Measurements from ENCODE around the gene STUM.
"Not testable (repeated sequence)": the region's sequence is repeated elsewhere in the genome, so short reads cannot be mapped to it uniquely, and the experiment has no call there.

STUM gene

DNA sequence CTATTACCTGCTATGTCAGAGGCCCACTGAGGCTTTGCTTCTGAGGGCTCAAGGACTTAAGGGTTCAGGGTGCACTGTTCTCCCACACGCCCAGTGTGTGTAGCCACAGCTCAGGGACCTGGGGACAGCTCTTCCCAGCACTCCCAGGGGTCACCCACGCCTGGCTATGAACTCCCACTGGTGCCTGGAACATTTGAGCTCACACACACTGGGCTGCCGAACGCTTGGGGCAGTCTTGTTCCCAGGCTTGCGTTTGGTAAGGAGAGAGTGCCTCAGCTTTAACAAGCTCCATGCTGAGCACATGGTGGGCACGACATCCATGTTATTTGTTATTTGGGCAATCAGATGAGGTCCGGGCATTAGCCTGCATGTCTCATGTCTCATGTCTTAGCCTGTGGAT is 37.6 kb downstream of the STUM start:
- DNase-seq: no peak

DNA sequence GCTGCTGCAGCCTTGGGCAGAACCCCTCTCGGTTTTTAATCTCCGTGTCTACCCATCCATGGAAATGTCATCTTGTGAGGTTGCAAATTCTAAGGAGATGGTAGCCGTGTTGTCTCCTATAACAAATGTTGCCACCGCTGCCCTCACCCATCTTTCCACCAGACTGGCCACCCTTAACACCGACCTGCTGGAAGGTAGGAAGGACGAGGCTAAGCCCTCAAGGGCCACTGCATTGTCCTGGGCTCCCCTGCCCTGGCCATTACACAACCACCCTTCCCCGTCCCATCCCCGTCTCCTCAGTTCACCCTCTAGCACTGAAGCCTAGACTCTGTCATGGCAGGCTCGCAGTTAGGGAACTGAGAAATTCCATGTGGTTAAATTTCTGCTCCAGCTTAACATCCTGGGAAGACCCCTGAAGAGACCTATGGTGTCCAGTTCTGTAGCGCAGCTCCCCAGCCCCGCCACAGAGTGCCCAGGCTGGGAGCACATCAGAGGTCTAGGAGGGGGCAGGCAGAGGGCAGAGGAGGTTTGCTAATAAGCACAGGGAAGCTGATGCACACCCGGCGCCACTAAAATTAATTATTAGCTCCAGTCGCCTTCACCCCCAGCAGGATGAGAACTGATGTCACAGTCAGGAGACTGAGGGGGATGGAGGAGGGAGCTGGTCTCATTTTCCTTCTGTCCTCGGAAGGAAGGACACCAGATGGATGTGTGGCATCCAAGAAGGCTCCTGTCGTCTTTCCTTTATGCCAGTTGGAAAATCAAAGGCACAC is 38.3 kb downstream of the STUM start:
- DNase-seq: no peak

DNA sequence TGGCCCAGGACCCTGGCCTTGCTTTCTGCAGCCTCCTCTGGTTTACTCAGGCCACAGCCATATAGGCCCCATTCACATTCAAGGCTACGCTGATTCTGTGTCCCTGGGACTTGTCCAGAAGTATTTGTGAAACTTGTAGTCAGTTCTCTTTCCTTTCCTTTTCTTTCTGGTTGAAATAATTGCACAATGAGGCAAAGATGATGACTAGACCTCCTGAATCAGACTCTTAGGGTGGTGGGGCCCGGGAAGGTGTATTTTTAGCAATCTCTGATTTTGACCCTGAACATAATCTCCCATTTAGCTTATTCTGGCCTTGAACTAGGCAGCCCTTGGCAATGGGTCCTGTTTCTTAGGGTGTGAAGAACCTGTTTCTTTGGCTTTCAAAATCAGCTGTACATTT is 39.9 kb downstream of the STUM start:
- no peak for DNase-seq

DNA sequence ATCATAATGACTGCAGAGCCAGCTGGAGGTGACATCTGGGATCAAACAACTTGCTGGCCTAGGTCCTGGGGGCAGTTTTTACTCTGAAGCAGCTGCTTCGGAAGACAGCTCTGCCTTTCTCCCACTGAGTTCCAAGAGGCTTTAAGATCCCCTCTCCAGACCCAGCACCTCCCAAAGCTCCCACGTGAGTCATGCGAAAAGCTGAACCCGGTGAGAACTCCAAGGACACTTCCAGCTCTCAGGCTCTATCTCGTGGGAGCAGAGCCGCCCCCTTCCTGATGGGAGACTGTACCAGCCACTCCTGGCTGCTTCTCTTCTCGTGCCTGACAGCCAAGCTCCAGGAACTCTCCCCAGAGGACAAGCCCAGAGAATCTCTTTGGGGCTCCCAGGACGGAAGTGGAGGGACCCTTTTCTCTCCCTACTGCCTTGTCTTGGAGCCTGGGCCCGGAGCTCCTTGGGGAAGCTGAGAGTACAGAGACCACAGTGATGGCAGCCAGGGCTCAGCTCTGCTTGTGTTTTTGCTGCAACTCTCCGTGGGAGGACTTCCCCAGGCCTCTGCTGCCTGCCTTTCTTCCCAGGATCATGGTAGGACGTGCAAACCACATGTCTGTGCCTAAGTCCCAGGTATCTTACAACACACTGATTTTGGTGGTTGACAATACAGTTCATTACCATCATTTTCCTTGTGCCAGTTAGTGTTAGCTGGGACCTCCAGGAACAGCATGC is 40.6 kb downstream of the STUM start:
- no peak for DNase-seq

DNA sequence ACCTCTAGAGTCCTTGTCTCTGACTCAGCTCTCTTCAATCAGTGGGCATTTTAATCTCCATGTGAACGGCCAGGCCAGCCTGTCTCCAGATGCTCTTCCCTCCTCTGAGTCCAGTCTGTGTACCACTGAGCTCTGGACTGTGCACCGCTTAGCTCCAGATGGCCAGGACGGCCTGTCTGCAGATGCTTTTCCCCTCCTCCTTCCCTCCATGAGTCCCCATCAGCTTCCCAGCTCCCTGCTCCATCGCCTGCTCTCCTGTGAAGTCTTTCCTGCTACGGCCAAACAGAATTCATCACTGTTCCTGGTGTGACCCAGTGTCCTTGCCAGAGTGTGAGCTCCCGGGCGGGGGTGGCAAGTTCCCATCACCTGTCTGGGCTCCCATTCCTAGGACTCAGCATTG is 42.0 kb downstream of the STUM start:
- no peak for DNase-seq

DNA sequence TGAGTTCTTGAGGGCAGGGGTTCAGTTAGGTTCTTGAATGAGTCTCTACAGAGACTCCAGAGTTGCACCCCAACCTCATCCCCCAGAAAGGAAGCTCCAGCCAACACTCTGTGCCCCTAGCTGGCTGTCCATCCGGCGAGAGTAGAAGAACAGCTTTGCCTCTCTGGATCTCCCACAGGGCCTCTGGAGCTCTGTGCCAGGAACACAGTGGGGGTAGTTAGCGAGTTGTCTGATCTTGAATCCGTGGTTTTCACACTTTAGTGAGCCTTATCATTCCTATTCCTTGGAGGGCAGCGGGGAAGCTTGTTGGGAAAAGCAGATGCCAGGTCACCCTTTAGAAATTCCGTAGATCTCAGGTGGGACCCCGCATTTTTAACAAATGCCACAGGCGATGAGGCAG is 45.0 kb downstream of the STUM start:
- no peak for DNase-seq

DNA sequence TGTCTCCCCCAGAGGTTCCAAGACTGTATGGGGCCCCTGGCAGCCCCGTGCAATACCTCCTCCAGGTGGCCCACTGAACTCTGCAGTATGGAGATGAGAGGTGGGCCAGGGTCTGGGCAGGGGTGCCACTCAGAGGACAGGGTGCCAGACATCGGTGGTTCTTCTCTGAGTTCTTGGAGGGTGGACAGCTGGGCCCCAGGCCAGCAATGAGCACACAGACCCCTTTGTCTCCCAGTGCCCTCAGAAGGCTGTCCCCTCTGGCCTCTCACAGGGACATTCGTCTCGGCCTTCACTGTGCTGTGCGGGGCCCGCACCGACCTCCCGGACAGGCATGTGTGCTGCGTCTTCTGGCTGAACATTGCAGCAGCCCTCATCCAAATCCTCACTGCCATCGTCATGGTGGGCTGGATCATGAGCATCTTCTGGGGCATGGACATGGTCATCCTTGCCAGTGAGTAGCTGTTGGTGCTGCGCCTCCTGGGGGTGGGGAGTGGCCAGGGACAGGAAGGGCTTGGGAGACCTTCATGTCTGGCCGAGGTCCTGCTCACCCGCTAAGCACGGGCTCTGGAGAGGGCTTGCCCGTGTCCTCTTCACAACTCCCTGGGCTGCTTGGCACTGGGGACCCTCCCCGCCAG is 48.1 kb downstream of the STUM start:
- no peak for DNase-seq

DNA sequence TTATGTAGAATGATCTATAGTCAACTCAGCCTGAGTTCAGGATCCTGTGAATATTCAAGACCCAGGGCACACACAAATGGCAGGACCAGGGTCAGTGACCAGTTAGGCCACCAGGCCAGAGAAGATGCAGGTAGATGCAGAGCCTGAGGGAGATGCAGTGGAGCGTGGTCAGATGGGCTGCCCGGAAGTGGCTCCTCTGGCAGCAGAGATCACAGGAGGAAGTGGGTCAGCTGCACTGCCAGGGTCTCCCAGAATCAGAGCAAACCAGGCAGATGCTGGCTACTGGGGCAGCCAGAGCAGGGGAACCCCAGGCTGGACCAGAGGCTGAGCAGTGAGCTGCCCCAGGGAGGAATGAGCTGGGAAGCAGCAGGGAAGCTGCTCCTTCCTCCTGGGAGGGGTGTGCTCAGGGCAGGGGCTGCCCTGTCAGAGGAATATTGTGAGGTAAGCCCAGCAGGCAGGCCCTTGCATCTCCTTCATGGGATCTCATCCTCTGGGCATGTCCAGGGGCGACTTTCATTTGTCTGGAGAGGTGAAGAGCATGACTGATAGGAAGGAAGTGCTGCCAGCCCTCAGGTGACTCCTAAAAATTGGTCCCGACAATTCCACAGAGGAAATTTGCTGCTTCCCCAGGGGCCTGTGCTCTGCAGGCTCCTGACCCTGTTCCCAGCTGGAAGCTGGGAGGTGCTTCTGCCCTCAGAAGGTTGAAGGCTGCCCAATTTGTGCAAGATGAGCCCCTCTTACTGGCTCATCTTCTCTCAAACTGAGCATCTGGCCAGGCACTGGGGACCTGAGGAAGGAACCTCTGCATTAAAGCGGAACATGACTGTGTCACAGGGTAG is 49.3 kb downstream of the STUM start:
- no peak for DNase-seq

DNA sequence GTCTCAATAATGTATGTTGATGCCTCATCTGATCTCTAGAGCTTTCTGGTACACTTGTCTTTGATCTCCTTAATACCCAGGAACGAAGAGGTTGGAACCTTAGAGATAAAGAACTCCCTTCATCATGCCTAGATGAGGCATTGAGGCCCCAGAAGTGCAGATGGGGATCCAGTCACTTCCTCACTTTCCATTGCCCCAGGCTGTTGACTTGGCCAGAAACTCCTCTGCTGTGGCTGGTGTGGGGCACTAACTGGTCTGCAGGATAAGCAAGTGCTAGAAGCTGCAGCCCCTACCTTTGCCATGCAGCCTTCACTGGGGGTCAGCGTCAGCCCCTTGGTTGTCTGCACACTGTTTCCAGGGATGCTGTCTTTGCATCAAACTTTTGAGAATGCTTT is 49.9 kb downstream of the STUM start:
- DNase-seq: no peak

DNA sequence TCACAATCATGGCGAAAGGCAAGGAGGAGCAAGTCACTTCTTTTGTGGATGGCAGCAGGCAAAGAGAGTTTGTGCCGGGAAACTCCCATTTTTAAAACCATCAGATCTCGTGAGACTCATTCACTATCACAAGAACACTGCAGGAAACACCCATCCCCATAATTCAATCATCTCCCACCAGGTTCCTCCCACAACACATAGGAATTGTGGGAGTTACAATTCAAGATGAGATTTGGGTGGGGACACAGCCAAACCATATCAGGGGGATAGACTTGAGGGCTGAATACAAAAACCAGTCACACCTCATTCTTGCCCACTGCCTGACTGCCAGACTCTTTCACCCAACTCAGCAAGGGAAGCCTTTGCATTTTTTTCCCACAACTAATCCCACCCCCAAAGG is 50.4 kb downstream of the STUM start:
- DNase-seq: not testable (repeated sequence)

DNA sequence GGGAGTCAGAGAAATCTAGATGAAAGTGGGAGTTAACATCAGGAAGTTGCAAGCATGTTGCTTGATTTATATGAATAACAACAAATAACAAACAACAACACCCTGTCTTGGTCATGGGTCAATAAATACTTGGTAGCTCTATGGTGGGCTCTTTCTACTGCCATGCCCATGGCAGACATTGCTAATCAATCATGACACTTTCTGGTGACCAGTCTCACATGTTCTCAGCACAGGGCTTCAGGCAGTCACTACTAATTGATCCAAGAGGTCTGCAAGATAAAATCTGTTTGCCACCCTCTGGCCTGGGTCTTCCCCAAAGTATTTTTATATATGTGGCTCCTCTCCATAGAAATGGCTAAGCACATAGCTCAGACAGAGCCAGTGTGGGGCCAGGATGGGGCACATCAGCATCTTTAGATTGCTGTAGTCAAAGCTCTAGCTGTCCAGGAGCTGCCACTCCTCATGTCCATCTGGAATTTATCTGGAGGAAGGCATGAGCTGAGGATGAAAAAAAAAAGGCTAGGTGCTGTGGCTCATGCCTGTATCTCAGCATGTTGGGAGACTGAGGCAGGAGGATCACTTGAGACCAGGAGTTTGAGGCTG is 51.2 kb downstream of the STUM start:
- DNase-seq: no peak

DNA sequence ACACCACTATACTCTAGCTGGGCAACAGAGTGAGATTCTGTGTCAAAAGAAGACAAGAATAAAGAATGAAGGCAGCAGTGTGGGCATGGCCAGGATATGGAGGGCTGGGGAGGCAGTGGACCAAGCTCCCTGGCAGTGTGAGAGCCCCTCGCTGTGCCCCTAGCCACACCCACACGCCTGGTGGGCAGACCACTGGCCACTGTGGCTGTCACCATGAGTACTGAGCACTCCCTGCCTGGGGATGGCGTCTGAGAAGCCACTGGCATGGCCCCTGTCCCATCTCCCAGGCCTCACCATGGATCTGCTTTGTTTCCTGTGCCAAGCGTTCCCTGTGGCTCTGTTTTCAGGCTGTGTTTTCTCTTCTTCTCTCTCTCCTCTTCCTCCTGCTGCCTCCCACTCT is 51.7 kb downstream of the STUM start:
- DNase-seq: no peak

DNA sequence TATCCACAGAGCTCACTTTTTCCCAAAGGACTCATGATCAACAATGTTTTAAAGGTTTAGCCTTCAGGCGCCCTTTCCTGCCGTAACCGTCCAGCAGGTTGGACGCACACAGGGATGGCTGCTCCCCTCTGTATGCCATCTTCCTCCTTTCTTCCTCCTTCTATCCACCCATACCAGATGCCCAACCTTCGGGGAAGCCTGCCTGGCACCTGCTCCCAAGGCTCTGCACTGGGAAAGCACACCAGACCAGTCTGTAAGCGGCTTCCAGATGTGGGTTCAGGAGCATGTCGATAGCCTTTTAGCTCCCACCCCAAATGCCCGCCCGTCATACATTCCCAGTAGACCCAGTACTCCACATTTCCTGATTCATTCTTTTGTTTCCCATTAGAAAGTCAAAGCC is 52.9 kb downstream of the STUM start:
- no peak for DNase-seq

DNA sequence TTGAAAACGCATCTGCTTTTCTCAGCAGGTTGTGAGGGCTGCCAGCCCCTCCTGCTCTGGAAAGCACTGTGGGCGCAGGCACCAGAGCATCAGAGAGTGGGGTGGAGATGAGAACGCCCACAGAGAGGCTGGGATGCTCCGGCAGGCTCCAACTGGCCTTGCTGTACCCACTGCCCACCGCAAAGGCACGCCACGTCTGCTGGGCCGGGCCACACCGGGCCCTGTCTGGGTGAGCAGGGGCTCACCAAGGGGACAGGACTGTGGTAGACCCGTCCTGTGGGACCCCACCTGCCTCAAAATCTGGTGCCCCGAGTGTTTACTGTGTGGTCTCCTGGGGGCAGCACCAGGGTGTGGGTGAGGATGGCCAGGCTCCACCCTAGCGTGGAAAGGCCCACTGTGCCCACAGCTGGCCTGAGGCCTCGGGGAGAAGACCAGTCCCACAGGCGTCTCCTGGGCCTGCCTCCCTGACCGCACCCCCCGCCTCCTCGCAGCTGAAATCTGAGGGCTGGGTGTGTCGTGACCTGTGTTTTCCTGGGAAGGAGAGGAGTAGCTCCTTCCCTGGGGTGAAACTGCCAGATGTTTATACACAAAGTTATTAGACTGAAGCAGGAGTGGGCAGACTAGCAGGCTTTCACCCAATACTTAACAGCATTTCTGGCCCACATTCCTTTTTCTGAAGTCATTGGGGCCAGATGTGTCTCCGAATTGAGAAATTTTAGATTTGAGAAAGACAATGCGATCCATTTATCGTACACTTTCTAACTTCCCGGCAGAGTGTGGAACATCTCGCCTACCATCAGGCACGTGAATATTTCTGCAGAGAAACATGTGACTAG is 53.8 kb downstream of the STUM start:
- DNase-seq: no peak

DNA sequence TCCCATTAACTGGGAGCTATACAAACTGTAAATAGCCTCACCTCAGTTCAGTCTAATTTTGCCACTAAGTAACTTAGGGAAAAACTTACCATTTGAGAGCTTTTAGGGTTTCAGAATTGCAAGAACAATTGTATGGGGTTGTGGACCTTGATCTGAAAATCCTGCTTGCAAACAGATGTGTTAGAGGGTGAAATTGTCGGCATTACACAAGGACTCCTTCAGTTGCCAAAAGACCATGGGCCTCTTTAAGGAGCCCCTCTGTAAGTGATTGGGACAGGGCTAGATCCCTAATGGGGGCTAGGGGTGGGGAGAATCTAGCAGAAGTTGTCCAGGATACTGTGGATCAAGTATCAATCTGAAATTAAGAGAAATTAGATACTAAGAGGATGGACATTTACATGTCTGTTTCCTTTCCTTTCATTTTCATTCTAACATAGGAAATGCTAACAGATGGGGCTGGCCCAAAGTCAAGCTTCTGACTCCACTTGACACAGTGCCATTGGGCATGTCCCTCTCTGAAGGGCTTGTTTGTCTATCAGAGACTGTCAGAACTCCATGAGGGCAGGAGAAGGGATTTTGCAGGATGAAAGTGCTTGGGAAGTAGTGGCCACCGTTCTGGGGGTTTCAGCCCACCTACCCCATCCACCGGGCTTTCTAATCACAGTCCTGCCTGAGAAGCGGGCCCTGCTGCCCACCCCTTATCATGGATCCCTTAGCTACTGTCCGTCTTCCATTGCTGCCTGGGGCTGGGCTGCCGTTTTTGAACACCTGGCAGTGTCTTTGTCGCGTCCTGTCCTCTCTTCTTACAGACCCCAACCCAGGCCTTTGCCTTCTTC is 54.7 kb downstream of the STUM start:
- no peak for DNase-seq

DNA sequence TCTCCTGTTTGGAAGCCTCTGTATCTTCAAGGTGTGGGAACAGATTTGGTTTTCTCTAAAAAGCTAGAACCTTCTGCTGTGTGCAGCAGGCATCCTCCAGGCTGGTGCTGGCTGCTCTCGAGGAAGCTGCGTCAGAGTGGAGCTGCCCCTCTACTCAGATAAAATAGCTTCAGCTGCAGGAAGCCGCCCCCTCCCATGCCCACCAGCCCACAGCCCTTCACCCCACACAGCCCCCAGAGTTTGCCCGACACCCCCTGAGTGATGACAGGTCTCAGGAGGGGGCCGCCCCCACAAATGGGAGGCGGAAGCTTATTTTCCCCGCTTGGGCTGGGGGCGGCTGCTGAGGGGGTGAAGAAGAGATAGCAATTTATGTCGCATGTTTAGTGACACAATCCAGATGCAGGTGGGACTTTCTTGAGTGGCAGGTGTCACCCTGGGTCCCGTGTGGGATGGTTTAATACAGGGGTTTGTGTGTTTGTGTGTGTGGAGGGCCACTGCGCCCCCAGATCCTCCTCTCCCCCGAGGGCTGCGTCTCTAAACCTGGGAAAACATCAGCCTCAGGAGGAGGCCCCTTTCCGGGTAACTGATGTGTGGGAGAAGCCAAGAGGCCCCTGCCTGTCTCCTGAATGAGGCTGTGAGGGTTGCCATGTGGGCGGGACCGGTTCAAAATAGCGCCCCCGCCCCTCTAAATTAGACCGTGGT is 55.4 kb downstream of the STUM start:
- no peak for DNase-seq

DNA sequence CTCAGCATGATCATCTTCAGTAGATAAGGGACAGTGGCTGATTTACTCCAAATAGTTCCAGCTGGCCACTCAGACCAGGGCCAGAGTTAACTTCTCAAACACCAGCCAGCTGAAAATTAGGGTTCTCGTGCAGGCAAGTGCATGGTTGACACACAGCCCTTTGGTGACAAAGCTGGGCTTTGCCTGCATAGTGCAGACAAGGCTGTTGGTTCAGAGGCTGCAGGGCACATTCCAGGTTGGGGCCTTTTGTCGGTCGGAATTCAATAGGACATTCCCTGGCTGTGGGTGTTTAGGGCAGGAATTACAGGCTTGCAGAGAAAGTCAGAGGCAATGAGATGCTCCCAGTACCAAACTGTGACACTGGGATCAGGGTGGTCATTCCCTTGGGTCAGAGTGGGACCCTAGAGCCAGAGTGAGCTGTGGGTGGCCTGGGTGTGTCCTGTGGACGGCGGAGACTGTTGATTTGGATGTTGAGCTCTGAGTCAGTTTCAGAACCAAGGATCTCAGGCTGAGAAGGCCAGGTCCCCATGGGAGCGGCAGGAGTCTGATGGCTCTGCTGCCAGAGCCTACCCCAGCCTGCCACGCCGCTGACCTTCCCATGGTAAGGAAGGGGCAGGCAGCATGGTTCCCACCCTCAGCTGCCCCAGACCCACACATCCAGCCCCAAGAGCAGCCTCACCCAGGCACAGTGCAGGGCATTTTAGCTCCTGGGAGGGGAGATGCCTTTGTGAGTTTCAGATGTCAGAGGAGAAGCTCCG is 56.2 kb downstream of the STUM start:
- no peak for DNase-seq

DNA sequence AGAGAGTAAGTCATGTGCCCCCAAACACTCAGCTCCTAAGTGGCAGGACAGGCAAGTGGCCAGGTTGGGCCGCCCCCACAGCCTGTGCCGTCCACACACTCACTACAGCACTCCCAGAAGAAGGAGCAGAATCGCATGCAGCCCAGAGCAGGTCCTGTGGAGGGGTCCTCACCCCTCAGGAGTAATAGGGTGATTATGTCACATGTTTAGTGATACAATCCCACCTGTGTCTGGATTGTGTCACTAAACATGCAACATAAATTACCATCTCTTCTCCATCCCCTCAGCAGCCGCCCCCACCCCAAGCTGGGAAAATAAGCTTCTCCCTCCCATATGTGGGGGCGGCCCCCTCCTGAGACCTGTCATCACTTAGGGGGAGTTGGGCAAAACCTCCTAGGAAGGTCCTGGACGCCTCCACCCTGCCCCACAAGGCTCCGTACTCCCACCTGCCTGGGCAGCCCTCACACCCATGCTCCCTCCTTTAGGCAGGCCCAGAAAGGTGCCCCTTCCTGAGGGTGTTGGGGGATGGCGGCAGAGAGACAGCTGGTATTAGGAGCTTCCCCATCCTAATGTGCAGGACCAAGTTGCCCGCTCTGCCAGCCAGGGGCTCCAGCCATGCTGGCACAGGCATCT is 56.9 kb downstream of the STUM start:
- no peak for DNase-seq

All from stimulated activated CD4-positive, alpha-beta T cell treated with anti-CD3 and anti-CD28 coated beads, Interleukin-2, amount 100 ng/mL, for 48 hours (primary cell).